Esophagus squamous epithelium (tissue), 4 donors: ENCODE measurements around the gene KRABD2.

Experiments used
- POLR2A ChIP-seq, 4 donors: fragments of 450-650 bp; IDR thresholded peaks; one replicate each; pipeline ENCODE4 v1.6.1; 2017; ENCODE audit warnings: antibody characterized with exemption in 4 of 4, mild to moderate bottlenecking in 4 of 4, moderate library complexity in 3 of 4
- TF ChIP-seq, protein P1 (sequence below), 6 experiments: fragments of 450-650 bp in 4 of 6; fragments of 200-600 bp in 2 of 6; sonication (generic) in 2 of 6; IDR thresholded peaks; one replicate each; pipeline ENCODE4 v1.5.1; 2016 to 2019; ENCODE audit warnings: antibody characterized with exemption in 6 of 6, mild to moderate bottlenecking in 4 of 6, moderate library complexity in 4 of 6

DNA sequence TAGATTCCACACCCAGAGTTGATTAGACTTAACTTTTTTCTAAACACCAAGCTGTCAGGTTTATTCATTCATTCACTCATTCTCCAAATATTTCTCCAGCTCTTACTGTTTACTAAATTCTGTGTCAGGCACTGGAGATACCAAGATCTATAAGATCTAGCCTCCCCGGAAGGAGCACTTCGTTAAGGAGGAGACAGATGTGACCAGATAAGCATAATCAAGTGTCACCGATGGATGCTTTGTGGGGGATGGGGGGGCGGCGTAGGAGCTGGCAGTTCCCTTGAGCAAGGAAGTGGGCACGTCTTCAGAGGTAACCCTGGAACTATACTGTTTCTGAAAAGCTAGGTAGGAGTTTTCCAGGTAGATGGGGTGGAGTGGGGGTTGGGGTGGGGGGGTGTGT lies 10.3 kb upstream of the KRABD2 start:
- TF ChIP-seq POLR2A (IDR thresholded peaks at IDR 0.05), result no peak
- TF ChIP-seq, protein P1, sequence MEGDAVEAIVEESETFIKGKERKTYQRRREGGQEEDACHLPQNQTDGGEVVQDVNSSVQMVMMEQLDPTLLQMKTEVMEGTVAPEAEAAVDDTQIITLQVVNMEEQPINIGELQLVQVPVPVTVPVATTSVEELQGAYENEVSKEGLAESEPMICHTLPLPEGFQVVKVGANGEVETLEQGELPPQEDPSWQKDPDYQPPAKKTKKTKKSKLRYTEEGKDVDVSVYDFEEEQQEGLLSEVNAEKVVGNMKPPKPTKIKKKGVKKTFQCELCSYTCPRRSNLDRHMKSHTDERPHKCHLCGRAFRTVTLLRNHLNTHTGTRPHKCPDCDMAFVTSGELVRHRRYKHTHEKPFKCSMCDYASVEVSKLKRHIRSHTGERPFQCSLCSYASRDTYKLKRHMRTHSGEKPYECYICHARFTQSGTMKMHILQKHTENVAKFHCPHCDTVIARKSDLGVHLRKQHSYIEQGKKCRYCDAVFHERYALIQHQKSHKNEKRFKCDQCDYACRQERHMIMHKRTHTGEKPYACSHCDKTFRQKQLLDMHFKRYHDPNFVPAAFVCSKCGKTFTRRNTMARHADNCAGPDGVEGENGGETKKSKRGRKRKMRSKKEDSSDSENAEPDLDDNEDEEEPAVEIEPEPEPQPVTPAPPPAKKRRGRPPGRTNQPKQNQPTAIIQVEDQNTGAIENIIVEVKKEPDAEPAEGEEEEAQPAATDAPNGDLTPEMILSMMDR (IDR thresholded peaks at IDR 0.05), result no peak
